Right ventricle myocardium superior (tissue), 1 donor: ENCODE results near the gene HEATR5B. TPM values are rescaled to one million over a fixed set of nuclear protein-coding genes. Genes with fewer than 3 reads are reported as not detected.
"Not testable (repeated sequence)": the region's sequence is repeated elsewhere in the genome, so short reads cannot be mapped to it uniquely, and the experiment has no call there.

Source experiments
- ATAC-seq: fragments of 200-7000 bp; cut with Tn5 transposase; one replicate; pipeline ENCODE4 v1.9.1; 2020; ENCODE audit warnings: mild to moderate bottlenecking; ENCODE audit not compliant: poor library complexity
- DNase-seq: peaks from one replicate; pipeline ENCODE4 v3.0.0-alpha.2; 2020
- intact Hi-C: fragments of 100-400 bp; cut with DNase I; formaldehyde crosslinking; loops from one replicate; pipeline ENCODE4 v1.11.2; 2022
- total RNA-seq: library from RNA; stranded (reverse); fragmentation: NEBNext Ultra II Directional; extraction: Animal tissue kit (Norgen Biotek cat#: 25700); gene quantifications from one replicate; pipeline ENCODE4 v1.2.1, GENCODE V29; 2021
- donor health status: DM: no; HTN: yes; CAD: no; lungs with severe emphysema.

Gene HEATR5B
- total RNA-seq, 1 donor from 2014 or later = 27.7 TPM

- intact Hi-C loops = no loop called here
- no peak for DNase-seq
- no peak for ATAC-seq
Observed at GRCh38 chr2:37000318-37000717, 83.9 kb downstream of the HEATR5B start.

GRCh38 chr2:36999416-36999815, 84.8 kb downstream of the HEATR5B start:
- ATAC-seq, DNase-seq: not testable (repeated sequence)
- intact Hi-C loops = loop anchor here (10.0 kb wide), 1 partner anchor 65 kb away; no protein-coding TSS in a partner anchor

GRCh38 chr2:36993841-36994620, 90.1 kb downstream of the HEATR5B start:
- ATAC-seq = no peak
- intact Hi-C loops = loop anchor here (10.0 kb wide), 1 partner anchor 71 kb away; no protein-coding TSS in a partner anchor
- no peak for DNase-seq

- DNase-seq = no peak
- intact Hi-C loops = no loop called here
- no peak for ATAC-seq
Observed at GRCh38 chr2:36988008-36988407, 96.2 kb downstream of the HEATR5B start.

- intact Hi-C loops = no loop called here
- ATAC-seq (no peak), DNase-seq (no peak)
Observed at GRCh38 chr2:36982467-36982866, 101.7 kb downstream of the HEATR5B start.

GRCh38 chr2:36981911-36982310, 102.3 kb downstream of the HEATR5B start:
- DNase-seq (no peak), ATAC-seq (no peak)
- intact Hi-C loops = no loop called here

- DNase-seq, intact Hi-C loops, ATAC-seq: not testable (repeated sequence)
Observed at GRCh38 chr2:36979007-36979406, 105.2 kb downstream of the HEATR5B start.

GRCh38 chr2:36976065-36976464, 108.1 kb downstream of the HEATR5B start:
- intact Hi-C loops = no loop called here
- ATAC-seq (no peak), DNase-seq (no peak)

GRCh38 chr2:36975306-36975705, 108.9 kb downstream of the HEATR5B start:
- ATAC-seq (no peak), DNase-seq (no peak)
- intact Hi-C loops = no loop called here

- ATAC-seq (peak; percentile 39), DNase-seq (no peak)
- intact Hi-C loops = no loop called here
Observed at GRCh38 chr2:36973320-36973719, 110.9 kb downstream of the HEATR5B start.

- DNase-seq (no peak), ATAC-seq (no peak)
- intact Hi-C loops = no loop called here
Observed at GRCh38 chr2:36971990-36972389, 112.2 kb downstream of the HEATR5B start.

- no peak for DNase-seq
- no peak for ATAC-seq
- intact Hi-C loops = no loop called here
Observed at GRCh38 chr2:36967236-36967876, 116.8 kb downstream of the HEATR5B start.

- DNase-seq (peak; percentile 99), ATAC-seq (peak; percentile 98)
- intact Hi-C loops = no loop called here
Observed at GRCh38 chr2:36966370-36967235, 117.6 kb downstream of the HEATR5B start, which contains the start of gene STRN. STRN (minus strand) TSS chr2:36966536; CDS start chr2:36966463, 73 bp downstream.

- intact Hi-C loops = no loop called here
- ATAC-seq = peak; percentile 38
- DNase-seq = peak; percentile 57
Observed at GRCh38 chr2:36965751-36966369, 118.3 kb downstream of the HEATR5B start.

GRCh38 chr2:36965206-36965605, 119.0 kb downstream of the HEATR5B start:
- intact Hi-C loops = no loop called here

GRCh38 chr2:36964496-36965058, 119.6 kb downstream of the HEATR5B start:
- DNase-seq = no peak
- intact Hi-C loops = no loop called here
- ATAC-seq = no peak

More at GRCh38 chr2:36965206-36965605, 119.0 kb downstream of the HEATR5B start:
- DNase-seq = no peak
- no peak for ATAC-seq

GRCh38 chr2:36963734-36964133, 120.4 kb downstream of the HEATR5B start:
- ATAC-seq (no peak), DNase-seq (no peak)
- intact Hi-C loops = no loop called here

GRCh38 chr2:36963106-36963505, 121.1 kb downstream of the HEATR5B start:
- DNase-seq = no peak
- intact Hi-C loops = no loop called here
- ATAC-seq = no peak
